Measurements from ENCODE around the gene BET1L.
A peak's percentile ranks its signal among the peaks of the same experiment; 100 is the strongest.
"Not testable (repeated sequence)": the region's sequence is repeated elsewhere in the genome, so short reads cannot be mapped to it uniquely, and the experiment has no call there.

The BET1L gene

DNA sequence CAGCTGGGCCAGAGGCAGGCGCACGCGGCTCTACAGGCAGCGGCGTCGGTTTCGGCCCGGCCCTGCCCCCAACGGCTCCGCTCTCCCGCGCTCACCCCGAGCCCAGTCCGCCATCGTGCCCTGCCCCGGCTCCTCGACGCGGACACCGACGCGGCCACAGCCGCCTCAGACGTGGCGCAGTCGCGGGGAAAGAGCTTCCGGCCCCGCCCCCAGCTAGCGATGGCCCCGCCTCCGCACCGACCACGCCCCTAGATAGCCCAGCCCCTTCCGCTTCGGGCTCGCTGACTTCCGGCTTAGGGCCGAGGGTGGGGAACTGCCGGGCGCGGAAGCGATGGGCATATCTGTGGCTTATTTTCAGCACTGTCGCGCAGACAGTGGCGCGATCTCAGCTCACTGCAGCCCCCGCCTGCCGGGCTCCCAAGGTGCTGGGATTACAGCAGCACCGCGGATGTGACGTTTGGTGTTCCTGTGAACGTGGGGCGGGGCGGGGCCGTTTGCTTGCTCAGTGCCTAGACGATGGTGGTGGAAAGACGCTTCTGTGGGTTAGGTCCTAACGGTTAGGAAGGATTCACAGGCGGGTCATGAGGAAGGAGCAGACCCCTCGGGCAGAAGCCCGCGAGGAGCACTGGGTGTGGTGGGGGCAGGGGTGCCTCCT lies at the start of gene BET1L, which contains the start of gene RIC8A:
Gene BET1L, minus strand, starts transcription at position 192 of the 655 bp plus-strand sequence. Its CDS starts 78 bp downstream, at position 114.
Gene RIC8A, plus strand, starts transcription at position 501 of the 655 bp plus-strand sequence. CDS start 1,147 bp downstream, outside the sequence.
- peak; percentile 95 to 97 for DNase-seq (ENCODE audit: low read depth in 2 of 2, low spot score in 1 of 2)

DNA sequence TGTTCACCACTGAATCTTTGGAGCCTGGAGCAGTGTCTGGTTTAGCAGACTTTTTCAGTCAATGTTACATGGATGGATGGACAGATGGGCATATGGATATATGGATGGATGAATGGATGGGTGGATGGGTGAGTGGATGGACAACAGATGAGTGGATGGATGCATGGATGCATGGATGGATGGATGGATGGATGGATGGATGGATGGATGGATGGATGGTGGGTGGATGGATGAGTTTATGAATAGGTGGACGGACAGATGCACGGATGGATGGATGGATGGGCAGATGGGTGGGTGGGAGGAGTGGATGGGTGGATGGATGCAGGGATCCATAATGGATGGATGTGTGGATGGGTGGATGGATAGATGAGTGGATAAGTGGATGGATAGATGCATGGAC lies 48.6 kb upstream of the BET1L start:
- no peak for DNase-seq (ENCODE audit: low read depth in 2 of 2, low spot score in 1 of 2)

- DNase-seq (ENCODE audit: low read depth in 2 of 2, low spot score in 1 of 2), result no peak
Measured at GRCh38 chr11:255176-255575, 48.0 kb upstream of the BET1L start.

DNA sequence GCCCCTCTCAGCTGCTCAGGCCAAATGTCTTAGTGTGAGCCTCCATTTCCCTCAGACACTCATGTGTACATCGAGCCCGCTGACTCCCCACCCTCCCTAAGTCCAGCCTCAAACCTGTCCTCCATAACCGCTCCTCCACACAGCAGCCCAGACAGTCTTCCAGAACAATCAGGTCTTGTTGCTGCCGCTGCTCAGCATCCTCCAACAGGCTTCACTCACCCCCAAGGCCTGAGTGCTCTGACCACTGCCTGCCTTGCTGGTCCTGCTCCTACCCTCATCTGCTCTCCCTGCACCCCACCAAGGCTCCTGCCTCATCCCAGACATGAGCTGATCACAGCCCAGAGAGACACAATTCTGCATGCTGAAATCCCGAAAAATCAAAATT lies 46.7 kb upstream of the BET1L start:
- DNase-seq (ENCODE audit: low read depth in 2 of 2, low spot score in 1 of 2), result no peak

DNA sequence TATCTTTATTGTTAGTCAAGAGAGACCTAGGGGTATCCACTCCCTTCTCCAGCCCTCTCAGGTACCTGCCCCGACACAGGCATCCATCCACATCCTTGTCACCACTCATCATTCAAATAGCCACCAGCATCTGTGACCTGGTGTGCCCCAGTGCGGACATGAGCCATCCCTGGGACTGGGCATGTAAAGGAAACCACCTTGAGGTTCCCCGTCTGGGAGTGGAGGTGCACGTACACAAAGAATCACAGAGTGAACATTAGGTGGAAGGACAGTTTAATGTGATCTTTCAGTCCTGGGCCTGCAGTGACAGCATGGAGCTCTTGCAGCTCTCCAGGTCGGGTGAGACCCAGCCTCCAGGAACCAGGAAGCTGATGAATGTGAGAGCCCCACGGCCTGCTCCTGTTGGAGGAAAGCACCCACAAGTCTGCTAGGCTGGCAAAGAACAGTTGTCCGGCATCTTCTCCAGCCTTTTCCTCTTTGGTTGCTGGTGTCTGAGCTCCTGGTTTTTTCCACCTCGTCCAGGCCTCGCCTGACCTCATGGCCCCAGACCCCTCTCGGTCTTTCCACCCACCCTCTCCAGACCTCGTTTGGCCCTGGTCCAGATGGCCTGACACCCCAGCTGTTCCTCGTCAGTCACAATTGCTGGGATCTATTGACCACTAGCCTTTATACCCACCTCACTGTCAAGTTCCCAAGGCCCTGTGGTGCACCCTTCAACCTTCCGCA lies 46.1 kb upstream of the BET1L start:
- DNase-seq (ENCODE audit: low read depth in 2 of 2, low spot score in 1 of 2), result no peak

GRCh38 chr11:252666-253065 lies 45.5 kb upstream of the BET1L start:
- DNase-seq (ENCODE audit: low read depth in 2 of 2, low spot score in 1 of 2), result no peak

DNA sequence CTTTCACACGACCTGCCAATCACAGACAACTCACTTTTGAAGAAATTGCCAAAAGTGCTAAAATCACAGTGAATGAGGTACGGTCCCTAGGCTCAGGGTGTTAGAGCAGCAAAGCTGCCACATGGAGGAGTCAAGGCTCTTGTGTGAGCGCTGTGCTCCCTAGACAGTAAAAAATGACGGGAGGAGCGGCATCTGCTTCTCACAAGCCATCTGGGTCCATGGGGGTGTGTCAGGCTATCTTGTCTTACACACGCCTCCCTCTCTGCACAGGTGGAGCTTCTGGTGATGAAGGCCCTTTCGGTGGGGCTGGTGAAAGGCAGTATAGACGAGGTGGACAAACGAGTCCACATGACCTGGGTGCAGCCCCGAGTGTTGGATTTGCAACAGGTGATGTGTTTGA lies 44.4 kb upstream of the BET1L start:
- DNase-seq (ENCODE audit: low read depth in 2 of 2, low spot score in 1 of 2), result no peak

GRCh38 chr11:250740-251299 lies 43.6 kb upstream of the BET1L start:
- peak; percentile 68 to 72 for DNase-seq (ENCODE audit: low read depth in 2 of 2, low spot score in 1 of 2)

GRCh38 chr11:250274-250673 lies 43.1 kb upstream of the BET1L start:
- DNase-seq (ENCODE audit: low read depth in 2 of 2, low spot score in 1 of 2), result no peak

DNA sequence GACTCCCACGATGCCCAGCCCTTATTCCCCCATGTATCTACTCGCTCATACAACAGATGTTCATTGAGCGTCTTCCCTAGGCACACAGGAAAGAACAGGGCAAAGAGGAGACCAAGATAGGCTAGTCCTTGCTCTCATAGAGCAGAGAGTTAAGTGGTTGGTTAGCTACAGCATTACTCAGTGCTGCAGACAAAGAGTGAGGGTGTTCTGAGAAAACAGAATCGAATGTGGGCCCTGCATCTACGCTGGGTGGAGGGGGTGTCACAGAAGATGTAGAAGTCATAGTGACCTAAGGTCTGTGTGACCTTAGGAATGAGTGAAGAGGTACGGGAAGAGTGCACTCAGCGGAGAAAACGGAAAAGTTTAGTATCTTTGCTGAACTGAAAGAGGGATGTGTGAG lies 41.9 kb upstream of the BET1L start:
- no peak for DNase-seq (ENCODE audit: low read depth in 2 of 2, low spot score in 1 of 2)

- no peak for DNase-seq (ENCODE audit: low read depth in 2 of 2, low spot score in 1 of 2)
Measured at GRCh38 chr11:244376-244775, 37.2 kb upstream of the BET1L start.

GRCh38 chr11:241634-242033 lies 34.4 kb upstream of the BET1L start:
- no peak for DNase-seq (ENCODE audit: low read depth in 2 of 2, low spot score in 1 of 2)

DNA sequence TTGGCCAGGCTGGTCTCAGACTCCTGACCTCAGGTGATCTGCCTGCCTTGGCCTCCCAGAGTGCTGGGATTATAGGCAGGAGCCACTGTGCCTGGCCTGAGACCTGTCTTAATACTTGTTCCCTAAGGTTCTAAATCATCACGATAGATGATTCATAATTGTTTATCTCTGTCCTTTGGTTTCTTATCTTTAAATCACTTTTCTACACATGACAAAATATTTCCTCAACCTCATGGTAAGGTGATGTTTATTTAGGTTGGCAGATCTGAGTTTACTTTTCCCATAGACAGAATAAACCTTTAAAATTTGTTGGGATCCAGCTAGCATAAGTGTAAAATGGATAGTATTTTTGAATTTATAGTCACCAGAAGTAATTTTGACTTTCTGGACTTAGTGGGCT lies 33.1 kb upstream of the BET1L start:
- DNase-seq (ENCODE audit: low read depth in 2 of 2, low spot score in 1 of 2), result no peak

DNA sequence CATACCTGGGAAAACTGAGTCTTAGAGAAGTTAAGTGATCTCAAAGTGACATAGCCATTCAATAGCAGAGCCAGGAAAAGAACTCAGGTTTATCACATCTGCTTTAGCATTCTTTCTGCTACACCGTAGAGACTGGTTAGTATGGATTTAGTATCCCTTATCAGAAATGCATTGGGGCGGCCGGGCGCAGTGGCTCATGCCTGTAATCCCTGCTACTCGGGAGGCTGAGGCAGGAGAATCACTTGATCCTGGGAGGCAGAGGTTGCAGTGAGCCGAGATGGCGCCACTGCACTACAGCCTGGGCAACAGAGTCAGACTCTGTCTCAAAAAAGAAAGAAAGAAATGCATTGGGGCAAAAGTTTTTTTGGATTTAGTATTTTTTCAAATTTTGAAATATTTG lies 31.1 kb upstream of the BET1L start:
- not testable (repeated sequence) for DNase-seq (ENCODE audit: low read depth in 2 of 2, low spot score in 1 of 2)

- peak; percentile 78 to 81 for DNase-seq (ENCODE audit: low read depth in 2 of 2, low spot score in 1 of 2)
Measured at GRCh38 chr11:236774-237767, 29.9 kb upstream of the BET1L start, which contains the start of gene PSMD13. Gene PSMD13 (plus strand): TSS chr11:236976. CDS start chr11:237050, 74 bp downstream.

DNA sequence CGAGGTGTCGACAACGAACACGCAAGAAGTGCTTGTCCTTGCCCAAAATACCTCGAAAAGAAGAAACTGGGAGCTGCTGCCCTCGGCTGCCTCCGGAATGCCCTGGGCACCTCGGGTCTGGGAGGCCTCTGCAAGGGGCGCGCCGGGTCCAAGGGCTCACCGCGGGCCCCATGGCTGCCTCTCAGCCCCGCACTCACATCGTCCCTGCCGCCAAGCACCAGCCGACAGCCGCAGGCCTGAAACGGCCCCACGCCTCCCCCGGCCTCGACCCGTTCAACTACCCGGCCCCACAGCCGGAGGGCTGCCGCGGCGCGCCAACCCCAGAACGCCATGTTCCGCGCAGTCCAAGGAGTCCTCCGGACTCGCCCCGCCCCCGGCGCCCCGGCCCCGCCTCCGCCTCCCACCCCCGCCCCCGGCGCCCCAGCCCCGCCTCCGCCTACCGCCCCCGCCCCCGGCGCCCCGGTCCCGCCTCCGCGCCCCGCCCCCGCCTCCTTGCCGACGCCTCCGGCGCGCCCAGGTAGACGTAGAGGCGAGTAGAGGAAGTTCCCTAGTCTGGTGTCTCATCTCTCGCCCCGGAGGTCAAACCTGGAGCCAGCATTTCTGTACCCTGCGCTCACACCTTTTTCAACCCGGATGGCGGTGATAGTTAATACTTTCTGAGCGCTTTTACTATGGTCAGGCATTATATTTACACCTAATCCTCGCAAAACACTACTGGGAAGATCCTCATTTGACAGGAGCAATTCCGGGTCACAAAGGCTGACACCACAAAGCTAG lies 29.0 kb upstream of the BET1L start, which contains the start of gene SIRT3:
Gene SIRT3, minus strand, starts transcription at position 346 of the 777 bp plus-strand sequence. Its CDS starts 14 bp downstream, at position 332.
- DNase-seq (ENCODE audit: low read depth in 2 of 2, low spot score in 1 of 2), result peak; percentile 64 to 76

- peak in 1 of 2 donors; percentile 35 for DNase-seq (ENCODE audit: low read depth in 2 of 2, low spot score in 1 of 2)
Measured at GRCh38 chr11:235609-235996, 28.4 kb upstream of the BET1L start.

- no peak for DNase-seq (ENCODE audit: low read depth in 2 of 2, low spot score in 1 of 2)
Measured at GRCh38 chr11:235180-235579, 28.0 kb upstream of the BET1L start.

GRCh38 chr11:232783-233565 lies 25.8 kb upstream of the BET1L start:
- DNase-seq (ENCODE audit: low read depth in 2 of 2, low spot score in 1 of 2), result no peak

Measured in stimulated activated CD8-positive, alpha-beta memory T cell treated with anti-CD3 and anti-CD28 coated beads, Interleukin-4, amount 100 ng/mL, for 1 hour (primary cell).